H4 (cell line): ENCODE data around the gene PRRG3. TPM values are rescaled to one million over a fixed set of nuclear protein-coding genes. Genes with fewer than 3 reads are reported as not detected.

ENCODE experiments used
- DNase-seq: peaks from one replicate; pipeline ENCODE4 v3.0.0-alpha.2; 2015; ENCODE audit warnings: low spot score
- total RNA-seq: library from RNA; depleted of rRNA; stranded (reverse); fragments of >200 nt; shearing (Covaris generic); gene quantifications from 2 replicates; pipeline ENCODE4 v1.2.3, GENCODE V29; 2014; rRNA removed

Gene PRRG3
- total RNA-seq, 1 experiment from 2014 or later = not detected

DNA sequence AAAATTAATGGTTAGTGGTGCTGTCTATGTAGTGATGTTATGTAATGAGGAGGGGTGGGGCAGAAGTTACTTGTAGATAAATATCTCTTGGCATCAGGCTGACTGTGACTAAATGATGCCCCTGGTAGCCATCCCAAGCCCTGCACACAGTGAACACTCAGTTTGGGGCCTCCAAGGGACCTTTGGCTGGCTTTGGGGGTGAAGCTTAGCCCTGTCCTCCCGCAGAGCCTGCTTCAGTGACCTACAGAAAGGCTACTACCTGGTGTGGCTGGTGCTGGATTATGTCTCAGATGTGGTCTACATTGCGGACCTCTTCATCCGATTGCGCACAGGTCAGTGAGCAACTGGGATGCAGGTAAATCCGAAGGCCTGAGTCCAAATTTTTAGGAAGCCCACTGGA, 47.1 kb downstream of the PRRG3 start:
- no peak for DNase-seq

DNA sequence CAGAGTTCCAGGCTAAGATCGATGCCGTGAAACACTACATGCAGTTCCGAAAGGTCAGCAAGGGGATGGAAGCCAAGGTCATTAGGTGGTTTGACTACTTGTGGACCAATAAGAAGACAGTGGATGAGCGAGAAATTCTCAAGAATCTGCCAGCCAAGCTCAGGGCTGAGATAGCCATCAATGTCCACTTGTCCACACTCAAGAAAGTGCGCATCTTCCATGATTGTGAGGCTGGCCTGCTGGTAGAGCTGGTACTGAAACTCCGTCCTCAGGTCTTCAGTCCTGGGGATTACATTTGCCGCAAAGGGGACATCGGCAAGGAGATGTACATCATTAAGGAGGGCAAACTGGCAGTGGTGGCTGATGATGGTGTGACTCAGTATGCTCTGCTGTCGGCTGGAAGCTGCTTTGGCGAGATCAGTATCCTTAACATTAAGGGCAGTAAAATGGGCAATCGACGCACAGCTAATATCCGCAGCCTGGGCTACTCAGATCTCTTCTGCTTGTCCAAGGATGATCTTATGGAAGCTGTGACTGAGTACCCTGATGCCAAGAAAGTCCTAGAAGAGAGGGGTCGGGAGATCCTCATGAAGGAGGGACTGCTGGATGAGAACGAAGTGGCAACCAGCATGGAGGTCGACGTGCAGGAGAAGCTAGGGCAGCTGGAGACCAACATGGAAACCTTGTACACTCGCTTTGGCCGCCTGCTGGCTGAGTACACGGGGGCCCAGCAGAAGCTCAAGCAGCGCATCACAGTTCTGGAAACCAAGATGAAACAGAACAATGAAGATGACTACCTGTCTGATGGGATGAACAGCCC, 48.6 kb downstream of the PRRG3 start:
- no peak for DNase-seq

DNA sequence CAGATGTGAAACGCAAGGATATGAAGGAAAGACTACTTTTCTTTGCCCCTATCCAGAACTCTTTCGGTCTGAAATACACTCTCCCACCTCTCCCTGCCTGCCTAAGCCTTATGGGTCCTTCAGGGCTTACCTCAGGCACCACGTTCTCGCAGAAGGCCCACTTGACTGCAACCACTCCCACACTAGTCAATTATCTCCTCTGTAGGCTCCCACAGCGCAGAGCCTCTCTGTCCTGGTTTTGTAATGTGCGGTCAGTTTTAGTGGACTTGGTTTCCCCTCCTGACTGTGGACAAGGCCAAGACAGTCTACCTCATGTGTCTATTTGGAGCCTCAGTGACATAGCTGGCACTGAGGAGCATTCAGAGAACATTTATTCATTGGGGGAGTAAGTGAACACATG, 50.4 kb downstream of the PRRG3 start:
- no peak for DNase-seq

DNA sequence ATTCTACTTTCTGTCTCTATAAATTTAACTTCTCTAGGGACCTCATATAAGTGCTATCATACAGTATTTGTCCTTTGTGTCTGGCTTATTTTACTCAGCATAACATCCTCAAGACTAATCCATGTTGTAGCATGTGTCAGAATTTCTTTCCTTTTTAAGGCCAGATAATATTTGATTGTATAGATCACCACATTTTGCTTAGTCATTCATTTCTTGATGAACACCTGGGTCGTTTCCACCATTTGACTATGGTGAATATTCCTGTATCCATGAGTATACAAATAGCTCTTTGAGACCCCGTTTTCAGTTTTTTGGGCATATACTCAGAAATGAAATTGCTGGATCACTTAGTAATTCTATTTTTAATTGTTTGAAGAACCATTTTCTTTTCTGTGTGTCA, 51.2 kb downstream of the PRRG3 start:
- DNase-seq = no peak

DNA sequence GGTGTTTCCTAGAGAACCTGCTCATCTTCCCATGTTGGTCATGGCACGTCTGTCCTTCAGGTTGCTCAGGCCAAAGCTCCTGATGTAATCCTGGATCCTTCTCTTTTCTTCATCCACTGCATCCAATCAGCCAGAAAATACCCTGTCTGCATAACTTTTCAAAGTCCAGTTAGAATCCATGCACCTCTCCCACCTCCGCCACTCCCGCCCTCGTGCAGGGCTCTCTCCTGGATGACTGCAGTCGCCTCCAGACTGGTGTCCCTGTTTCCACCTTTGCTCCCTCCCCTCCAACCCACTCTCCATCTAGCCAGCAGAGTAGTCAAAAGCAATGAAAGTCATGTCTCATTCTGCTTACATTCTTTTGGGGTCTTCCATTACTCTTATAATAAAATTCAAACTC, 55.3 kb downstream of the PRRG3 start:
- no peak for DNase-seq

DNA sequence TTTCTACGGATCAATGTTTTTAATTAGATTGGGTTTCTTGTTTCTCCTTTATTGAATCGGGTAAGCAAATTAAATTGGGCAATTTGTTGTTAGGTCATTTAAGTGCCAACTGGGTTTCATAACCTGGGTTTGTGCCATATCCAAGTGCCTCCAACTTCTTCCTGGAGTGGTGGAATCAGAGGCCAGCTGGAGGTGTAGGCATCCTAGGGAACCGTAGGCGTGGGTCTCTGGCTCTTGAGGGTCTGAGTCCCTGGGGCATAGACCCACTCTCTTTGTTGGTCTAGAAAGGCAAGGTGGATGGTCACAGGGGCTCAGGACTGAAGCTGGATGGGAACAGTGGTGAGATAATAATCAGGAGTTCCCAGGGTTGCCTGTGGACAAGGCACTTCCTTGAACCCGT, 57.6 kb downstream of the PRRG3 start:
- no peak for DNase-seq

DNA sequence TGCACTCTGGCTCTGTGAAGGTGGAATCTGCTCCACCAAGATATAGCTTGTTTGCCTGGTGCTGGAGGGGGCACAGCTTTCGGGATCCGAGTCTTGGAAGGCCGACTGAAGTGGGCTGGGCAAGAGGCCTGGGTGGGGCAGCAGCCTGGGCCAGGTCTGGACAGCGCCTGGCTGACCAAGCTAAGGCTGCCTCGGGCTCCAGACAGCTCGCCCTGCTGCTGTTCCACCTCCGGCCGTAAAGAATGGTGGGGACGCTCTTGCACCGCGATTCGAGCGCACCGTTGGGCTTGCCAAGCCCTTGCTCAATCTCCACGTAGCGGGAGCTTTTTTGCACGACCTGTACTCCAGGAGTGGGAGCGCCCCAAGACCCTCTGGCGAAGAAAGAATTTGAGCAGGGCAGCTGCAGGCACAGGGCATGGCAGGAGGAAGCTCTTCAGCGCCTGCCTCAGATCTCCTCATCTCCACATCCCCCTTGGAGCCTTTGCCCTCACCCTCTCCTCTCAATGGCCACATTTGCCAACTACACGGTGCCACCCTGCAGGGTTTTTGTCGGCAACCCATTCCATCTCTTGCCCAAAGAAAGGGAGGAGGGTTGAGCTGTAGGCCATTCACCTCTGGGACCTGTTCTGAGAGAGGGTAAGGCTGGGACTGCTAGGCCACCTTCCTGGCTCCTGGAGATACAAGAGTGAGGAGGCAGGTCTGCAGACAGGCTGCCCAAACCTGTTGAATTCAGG, 58.2 kb downstream of the PRRG3 start:
- DNase-seq = peak; percentile 60

DNA sequence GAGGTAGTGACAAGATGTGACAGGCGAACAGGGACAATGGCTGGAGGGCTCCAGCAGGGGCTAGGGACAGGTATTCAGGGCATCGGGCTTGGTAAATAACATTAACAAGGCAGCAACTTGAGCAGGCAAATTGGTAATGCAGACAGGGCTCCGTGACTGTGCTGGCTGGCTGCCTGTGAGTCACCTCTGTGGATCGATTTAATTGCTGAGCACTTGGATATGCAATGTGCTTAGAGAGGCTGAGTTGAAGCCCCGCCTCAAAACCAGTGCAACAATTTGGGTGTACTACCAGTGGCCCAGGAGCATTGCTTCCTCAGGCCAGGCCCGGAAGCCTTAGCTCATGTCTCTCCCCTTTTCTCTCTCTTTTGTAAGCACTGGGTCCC, 58.8 kb downstream of the PRRG3 start:
- DNase-seq = peak; percentile 66

DNA sequence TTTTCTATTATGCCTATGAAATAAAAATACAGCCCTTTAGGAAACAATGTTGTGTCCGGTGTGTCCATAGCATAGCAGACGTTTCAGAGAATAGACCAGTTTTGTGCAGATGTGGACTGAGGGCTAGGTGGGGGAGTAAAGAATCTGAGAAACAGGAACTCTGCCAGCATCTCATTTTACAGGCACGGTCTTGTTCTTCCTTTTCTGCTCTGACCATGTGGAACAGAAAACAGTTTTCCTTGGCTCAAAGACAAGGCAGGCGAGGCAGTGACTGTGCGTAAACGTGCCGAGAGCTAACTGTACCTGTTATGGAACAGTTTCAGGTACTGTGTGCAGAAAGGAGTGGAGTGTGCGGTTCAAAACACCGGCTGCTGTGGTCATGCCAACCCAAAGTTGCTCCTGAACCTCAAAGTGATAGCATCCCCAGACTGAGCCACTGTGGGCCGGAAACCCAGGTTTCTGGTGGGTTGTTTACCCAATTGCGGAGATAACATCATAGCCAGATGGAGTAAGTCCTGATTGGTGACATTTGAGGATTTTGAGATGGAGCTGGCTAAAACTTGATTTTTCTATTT, 59.5 kb downstream of the PRRG3 start:
- no peak for DNase-seq

Other genes with a start within 250 kb of the PRRG3 start
- gene PASD1, start 131.8 kb upstream of the PRRG3 start, total RNA-seq = 0.12 TPM in 1 of 2 replicates, not detected in the other
- not detected in 2 replicates for gene FATE1, start 20.6 kb downstream of the PRRG3 start, total RNA-seq
- gene CNGA2, start 39.3 kb downstream of the PRRG3 start, total RNA-seq = not detected in 2 replicates
- gene MAGEA4, start 217.4 kb downstream of the PRRG3 start, total RNA-seq = not detected in 2 replicates